Measurements from ENCODE around the gene SCN3B. TPM values are rescaled to one million over a fixed set of nuclear protein-coding genes. Genes with fewer than 3 reads are reported as not detected.

Gene SCN3B, protein sequence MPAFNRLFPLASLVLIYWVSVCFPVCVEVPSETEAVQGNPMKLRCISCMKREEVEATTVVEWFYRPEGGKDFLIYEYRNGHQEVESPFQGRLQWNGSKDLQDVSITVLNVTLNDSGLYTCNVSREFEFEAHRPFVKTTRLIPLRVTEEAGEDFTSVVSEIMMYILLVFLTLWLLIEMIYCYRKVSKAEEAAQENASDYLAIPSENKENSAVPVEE
- total RNA-seq = 1 to 10 TPM in 3 of 7 donors, under 1 TPM in 4; 0.44 to 1.7 (median 0.85) TPM
- polyA plus RNA-seq = under 1 TPM; 0.09 to 0.23 (median 0.13) TPM
- long read RNA-seq, donor 1 = 0 reads
- long read RNA-seq, donor 2 = 0 reads

DNA sequence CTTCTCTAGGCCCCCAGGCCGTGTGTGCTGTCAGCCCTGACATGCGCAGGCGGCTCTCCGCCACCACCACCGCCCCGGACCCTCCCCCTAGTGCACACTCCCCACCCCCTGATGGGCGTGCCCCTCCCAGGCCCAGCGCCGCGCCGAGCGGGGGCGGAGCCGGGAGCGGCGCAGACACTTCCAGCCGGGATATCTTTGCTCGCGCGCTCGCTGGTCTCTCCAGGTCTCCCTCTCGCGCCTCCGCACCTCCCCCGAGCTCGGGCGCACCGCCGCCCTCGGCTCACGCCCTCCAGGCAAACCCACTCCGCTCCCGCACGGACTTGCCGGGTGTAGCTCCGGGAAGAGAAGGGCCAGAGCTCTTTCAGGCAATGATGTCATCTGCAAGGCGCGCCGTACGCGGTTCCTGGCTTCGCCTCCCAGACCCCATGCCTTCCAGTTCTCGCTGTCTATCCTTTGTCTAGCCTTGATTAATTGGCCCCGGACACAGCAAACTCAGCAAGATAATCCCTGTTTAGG is at the start of gene SCN3B:
TSS of gene SCN3B (minus strand) at position 59 of the 516 bp plus-strand sequence. CDS start 823 bp downstream, outside the sequence.
- 1 to 5% (median 3%) methylated on average over 8 to 44 of the region's 44 CpGs for WGBS, 5 donors
- no peaks in the 10 kb centered on the region for H3K36me3 ChIP-seq
- peaks cover 7 to 23% (median 16%) of the 10 kb centered on the region in 6 donors for H3K4me1 ChIP-seq
- H3K27ac ChIP-seq = peak within 1 kb of the TSS in 4 of 8 donors; percentile 23 to 58 (median 46)
- intact Hi-C loops (cut with DNase I; ENCODE audit: low total_unique reads) = no loop called here
- H3K4me3 ChIP-seq = peak within 1 kb of the TSS; percentile 49 to 79 (median 59)
- H3K9me3 ChIP-seq = peaks cover 0 to 9% (median 2%) of the 10 kb centered on the region in 8 donors
- no peak for DNase-seq
- TF ChIP-seq, protein P1, sequence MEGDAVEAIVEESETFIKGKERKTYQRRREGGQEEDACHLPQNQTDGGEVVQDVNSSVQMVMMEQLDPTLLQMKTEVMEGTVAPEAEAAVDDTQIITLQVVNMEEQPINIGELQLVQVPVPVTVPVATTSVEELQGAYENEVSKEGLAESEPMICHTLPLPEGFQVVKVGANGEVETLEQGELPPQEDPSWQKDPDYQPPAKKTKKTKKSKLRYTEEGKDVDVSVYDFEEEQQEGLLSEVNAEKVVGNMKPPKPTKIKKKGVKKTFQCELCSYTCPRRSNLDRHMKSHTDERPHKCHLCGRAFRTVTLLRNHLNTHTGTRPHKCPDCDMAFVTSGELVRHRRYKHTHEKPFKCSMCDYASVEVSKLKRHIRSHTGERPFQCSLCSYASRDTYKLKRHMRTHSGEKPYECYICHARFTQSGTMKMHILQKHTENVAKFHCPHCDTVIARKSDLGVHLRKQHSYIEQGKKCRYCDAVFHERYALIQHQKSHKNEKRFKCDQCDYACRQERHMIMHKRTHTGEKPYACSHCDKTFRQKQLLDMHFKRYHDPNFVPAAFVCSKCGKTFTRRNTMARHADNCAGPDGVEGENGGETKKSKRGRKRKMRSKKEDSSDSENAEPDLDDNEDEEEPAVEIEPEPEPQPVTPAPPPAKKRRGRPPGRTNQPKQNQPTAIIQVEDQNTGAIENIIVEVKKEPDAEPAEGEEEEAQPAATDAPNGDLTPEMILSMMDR (IDR thresholded peaks at IDR 0.05 in 8 of 11, conservative IDR thresholded peaks at IDR 0.05 in 3 of 11) = no peak
- TF ChIP-seq POLR2A (IDR thresholded peaks at IDR 0.05) (no peak), POLR2AphosphoS5 (IDR thresholded peaks at IDR 0.05) (peak in 2 of 3 donors; percentile 63 to 69)
- peaks cover 0 to 67% (median 23%) of the 10 kb centered on the region in 7 donors for H3K27me3 ChIP-seq (replicated peaks in 1 of 7)

DNA sequence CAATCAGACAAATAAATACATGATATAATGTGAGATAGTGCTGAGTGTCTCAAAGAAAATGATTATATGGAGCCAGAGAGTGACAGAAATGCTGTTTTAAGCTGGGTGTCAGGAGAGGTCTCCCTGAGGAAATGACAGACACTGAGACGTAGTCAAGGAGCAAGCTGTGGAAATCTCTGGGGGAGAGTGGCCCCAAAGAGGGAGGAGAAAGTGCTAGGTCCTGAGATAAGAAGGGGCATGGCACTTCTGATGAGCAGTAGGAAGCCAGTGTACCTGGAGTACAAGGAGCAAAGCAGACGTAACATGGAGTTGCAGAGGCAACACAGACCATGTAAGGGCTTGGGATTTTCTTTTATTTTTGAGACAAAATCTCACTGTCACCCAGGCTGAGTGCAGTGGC is 48.3 kb upstream of the SCN3B start:
- Histone ChIP-seq H3K27ac (no peak overlapping the region), H3K36me3 (no peaks in the 10 kb centered on the region), H3K4me1 (no peaks in the 10 kb centered on the region), H3K4me3 (no peak overlapping the region), H3K27me3 (replicated peaks in 1 of 7) (peaks cover 0 to 11% (median 0%) of the 10 kb centered on the region in 7 donors), H3K9me3 (no peaks in the 10 kb centered on the region)
- WGBS, 5 donors = 60 to 85% (median 68%) methylated on average over 2 of the region's 2 CpGs
- DNase-seq = no peak
- TF ChIP-seq POLR2A (IDR thresholded peaks at IDR 0.05) (no peak), POLR2AphosphoS5 (IDR thresholded peaks at IDR 0.05) (no peak)
- TF ChIP-seq, protein P1 (IDR thresholded peaks at IDR 0.05 in 8 of 11, conservative IDR thresholded peaks at IDR 0.05 in 3 of 11) = no peak
- intact Hi-C loops (cut with DNase I; ENCODE audit: low total_unique reads) = loop anchor here (10.0 kb wide), 1 partner anchor 128 kb away; no protein-coding TSS in a partner anchor

DNA sequence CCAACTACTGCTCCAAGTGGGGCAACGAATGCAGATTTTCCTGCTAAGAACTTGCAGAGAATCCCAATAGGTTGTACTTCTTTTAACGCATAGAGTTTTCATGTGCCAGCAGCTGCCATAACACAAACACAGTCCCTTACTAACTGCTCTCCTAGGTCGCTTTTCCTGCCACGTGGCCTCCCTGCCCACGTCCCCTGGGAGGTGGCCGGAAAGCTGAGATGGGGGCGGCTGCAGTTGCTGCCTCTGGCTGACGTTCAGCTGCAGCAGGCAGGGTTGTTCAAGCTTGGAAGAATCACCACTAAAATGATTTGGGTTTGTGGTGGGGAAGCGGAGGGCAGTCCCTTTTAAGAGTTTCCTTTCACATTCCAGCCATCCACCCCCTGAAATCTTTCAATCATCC is 47.7 kb upstream of the SCN3B start:
- no peaks in the 10 kb centered on the region for H3K36me3 ChIP-seq
- H3K27ac ChIP-seq = no peak overlapping the region
- 51 to 59% (median 58%) methylated on average over 9 of the region's 9 CpGs for WGBS, 5 donors
- H3K9me3 ChIP-seq = no peaks in the 10 kb centered on the region
- H3K4me3 ChIP-seq = no peak overlapping the region
- no peak for DNase-seq
- TF ChIP-seq POLR2AphosphoS5 (IDR thresholded peaks at IDR 0.05) (no peak), POLR2A (IDR thresholded peaks at IDR 0.05) (no peak)
- TF ChIP-seq, protein P1 (IDR thresholded peaks at IDR 0.05 in 8 of 11, conservative IDR thresholded peaks at IDR 0.05 in 3 of 11) = no peak
- peaks cover 0 to 14% (median 0%) of the 10 kb centered on the region in 7 donors for H3K27me3 ChIP-seq (replicated peaks in 1 of 7)
- intact Hi-C loops (cut with DNase I; ENCODE audit: low total_unique reads) = loop anchor here (10.0 kb wide), 1 partner anchor 127 kb away; no protein-coding TSS in a partner anchor
- H3K4me1 ChIP-seq = no peaks in the 10 kb centered on the region

DNA sequence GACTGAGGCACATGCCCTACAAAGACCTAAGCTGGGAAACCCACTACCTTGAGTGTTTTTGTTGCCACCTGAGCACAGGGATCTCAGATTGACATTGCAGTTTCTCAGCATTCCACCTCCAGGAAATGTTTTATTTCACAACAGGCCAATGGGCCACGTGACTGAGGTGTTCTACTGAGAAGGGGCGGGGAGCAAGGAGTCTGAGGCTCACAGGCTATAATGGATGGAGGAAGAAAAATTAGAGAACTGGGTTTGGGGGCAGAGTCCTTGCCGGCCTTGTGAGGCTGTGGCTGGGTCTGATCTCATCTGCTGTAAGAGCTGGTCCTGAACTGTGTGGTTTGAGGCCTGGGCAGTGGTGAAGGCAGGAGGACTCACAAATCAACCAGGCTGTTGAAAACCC is 46.3 kb upstream of the SCN3B start:
- H3K4me1 ChIP-seq = no peaks in the 10 kb centered on the region
- no peaks in the 10 kb centered on the region for H3K36me3 ChIP-seq
- DNase-seq = no peak
- TF ChIP-seq, protein P1 (IDR thresholded peaks at IDR 0.05 in 8 of 11, conservative IDR thresholded peaks at IDR 0.05 in 3 of 11) = no peak
- TF ChIP-seq POLR2AphosphoS5 (IDR thresholded peaks at IDR 0.05) (no peak), POLR2A (IDR thresholded peaks at IDR 0.05) (no peak)
- H3K4me3 ChIP-seq = no peak overlapping the region
- intact Hi-C loops (cut with DNase I; ENCODE audit: low total_unique reads) = loop anchor here (10.0 kb wide), 1 partner anchor 126 kb away; no protein-coding TSS in a partner anchor
- peaks cover 0 to 14% (median 0%) of the 10 kb centered on the region in 7 donors for H3K27me3 ChIP-seq (replicated peaks in 1 of 7)
- H3K27ac ChIP-seq = no peak overlapping the region
- 59 to 77% (median 63%) methylated on average over 3 of the region's 3 CpGs for WGBS, 5 donors
- H3K9me3 ChIP-seq = no peaks in the 10 kb centered on the region
